ENCODE data around the gene TSHZ2.

Gene TSHZ2

DNA sequence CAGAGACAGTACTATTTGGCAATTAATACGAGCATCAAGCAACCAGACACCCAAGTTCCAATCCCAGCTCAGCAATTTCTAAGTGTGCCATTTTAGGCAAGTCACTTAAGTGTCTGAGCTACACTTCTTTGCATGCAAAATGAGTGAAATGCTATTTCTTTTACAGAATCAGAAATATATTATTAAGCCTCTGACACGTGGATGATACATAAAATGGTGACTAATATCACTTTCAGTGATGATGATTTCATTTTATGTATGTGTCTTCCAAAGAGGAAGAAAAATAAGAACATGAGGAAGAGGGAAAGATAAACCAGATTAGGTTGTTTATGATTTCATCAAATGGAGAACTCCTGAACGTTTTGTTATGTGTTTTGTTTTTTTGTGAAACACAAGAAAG lies 158.6 kb downstream of the TSHZ2 start:
- in situ Hi-C loops (cut with HindIII; ENCODE audit: low pct_ligation_motif_present, low sequenced_read_pairs): no loop called here
- Histone ChIP-seq H3K36me3 (replicated peaks) (no peaks in the 10 kb centered on the region), H3K27ac (no peak overlapping the region), H3K27me3 (replicated peaks) (no peaks in the 10 kb centered on the region), H3K4me3 (ENCODE audit: low read depth, low read length) (no peak overlapping the region)
- TF ChIP-seq, protein P1, sequence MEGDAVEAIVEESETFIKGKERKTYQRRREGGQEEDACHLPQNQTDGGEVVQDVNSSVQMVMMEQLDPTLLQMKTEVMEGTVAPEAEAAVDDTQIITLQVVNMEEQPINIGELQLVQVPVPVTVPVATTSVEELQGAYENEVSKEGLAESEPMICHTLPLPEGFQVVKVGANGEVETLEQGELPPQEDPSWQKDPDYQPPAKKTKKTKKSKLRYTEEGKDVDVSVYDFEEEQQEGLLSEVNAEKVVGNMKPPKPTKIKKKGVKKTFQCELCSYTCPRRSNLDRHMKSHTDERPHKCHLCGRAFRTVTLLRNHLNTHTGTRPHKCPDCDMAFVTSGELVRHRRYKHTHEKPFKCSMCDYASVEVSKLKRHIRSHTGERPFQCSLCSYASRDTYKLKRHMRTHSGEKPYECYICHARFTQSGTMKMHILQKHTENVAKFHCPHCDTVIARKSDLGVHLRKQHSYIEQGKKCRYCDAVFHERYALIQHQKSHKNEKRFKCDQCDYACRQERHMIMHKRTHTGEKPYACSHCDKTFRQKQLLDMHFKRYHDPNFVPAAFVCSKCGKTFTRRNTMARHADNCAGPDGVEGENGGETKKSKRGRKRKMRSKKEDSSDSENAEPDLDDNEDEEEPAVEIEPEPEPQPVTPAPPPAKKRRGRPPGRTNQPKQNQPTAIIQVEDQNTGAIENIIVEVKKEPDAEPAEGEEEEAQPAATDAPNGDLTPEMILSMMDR (IDR thresholded peaks at IDR 0.05; ENCODE audit: low read depth, low read length, missing control alignments): no peak
- no peak for DNase-seq

DNA sequence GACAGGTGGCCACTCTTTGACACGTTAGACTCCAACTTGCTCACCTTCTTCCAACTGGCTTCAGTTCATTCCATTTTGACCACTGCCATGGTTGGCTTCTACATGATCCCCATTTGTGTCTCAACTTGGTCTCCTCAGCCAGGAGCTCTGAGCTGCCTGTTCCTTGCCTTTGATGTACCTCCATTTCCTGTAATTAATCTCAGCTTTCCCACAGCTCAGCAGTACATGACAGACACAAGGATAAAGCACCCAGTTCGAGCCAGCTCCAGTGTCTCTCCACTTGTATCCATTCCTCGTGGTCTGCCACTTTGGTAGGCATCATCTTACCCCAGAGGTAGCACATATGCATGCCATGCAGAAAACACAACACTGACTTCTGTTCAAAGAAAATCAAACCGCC lies 161.0 kb downstream of the TSHZ2 start:
- in situ Hi-C loops (cut with HindIII; ENCODE audit: low pct_ligation_motif_present, low sequenced_read_pairs): no loop called here
- no peak overlapping the region for H3K4me3 ChIP-seq (ENCODE audit: low read depth, low read length)
- no peak overlapping the region for H3K27ac ChIP-seq
- DNase-seq: no peak
- TF ChIP-seq, protein P1 (IDR thresholded peaks at IDR 0.05; ENCODE audit: low read depth, low read length, missing control alignments): no peak
- H3K36me3 ChIP-seq (replicated peaks): no peaks in the 10 kb centered on the region
- H3K27me3 ChIP-seq (replicated peaks): no peaks in the 10 kb centered on the region

DNA sequence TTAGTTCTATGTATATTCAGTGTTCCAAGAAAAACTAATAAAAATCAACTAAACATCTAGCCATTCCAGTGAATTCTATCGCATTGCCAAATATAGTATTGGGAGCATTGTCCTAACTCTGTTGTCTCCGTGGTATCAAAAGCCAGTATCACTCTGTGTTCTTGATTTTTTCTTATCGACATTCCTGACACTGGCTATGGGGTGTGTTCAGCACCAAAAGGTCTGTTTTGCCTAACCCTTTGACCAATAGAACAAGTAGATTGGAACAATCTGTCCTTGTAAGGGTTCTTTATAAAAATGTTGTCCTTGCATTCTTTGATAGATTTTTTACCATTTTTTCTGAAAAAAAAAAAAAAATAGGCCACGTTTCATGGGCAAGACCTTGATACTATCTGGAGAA lies 161.5 kb downstream of the TSHZ2 start:
- H3K4me3 ChIP-seq (ENCODE audit: low read depth, low read length): no peak overlapping the region
- no peak overlapping the region for H3K27ac ChIP-seq
- no peaks in the 10 kb centered on the region for H3K27me3 ChIP-seq (replicated peaks)
- DNase-seq: no peak
- TF ChIP-seq, protein P1 (IDR thresholded peaks at IDR 0.05; ENCODE audit: low read depth, low read length, missing control alignments): no peak
- in situ Hi-C loops (cut with HindIII; ENCODE audit: low pct_ligation_motif_present, low sequenced_read_pairs): no loop called here
- no peaks in the 10 kb centered on the region for H3K36me3 ChIP-seq (replicated peaks)

DNA sequence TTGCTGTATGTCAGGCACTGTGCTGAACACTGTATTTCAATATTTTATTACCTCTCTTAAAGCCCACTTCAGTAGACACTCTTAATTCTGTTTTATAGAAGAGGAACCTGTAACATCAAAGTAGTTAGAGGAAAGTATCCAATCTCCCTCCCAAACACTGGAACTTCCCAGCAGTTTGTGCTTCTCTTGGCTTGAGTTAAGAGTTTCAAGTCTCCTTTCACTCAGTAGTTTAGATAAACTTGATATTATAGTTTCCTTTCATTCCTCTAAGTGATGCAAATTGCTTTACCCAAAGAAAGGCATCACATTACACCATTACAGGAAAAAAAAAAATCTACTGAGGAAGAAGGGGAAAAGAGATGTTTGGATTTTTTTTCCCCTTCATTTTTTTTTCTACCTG lies 164.3 kb downstream of the TSHZ2 start:
- DNase-seq: no peak
- H3K27ac ChIP-seq: no peak overlapping the region
- no peaks in the 10 kb centered on the region for H3K36me3 ChIP-seq (replicated peaks)
- TF ChIP-seq, protein P1 (IDR thresholded peaks at IDR 0.05; ENCODE audit: low read depth, low read length, missing control alignments): no peak
- no peak overlapping the region for H3K4me3 ChIP-seq (ENCODE audit: low read depth, low read length)
- H3K27me3 ChIP-seq (replicated peaks): no peaks in the 10 kb centered on the region
- in situ Hi-C loops (cut with HindIII; ENCODE audit: low pct_ligation_motif_present, low sequenced_read_pairs): no loop called here

DNA sequence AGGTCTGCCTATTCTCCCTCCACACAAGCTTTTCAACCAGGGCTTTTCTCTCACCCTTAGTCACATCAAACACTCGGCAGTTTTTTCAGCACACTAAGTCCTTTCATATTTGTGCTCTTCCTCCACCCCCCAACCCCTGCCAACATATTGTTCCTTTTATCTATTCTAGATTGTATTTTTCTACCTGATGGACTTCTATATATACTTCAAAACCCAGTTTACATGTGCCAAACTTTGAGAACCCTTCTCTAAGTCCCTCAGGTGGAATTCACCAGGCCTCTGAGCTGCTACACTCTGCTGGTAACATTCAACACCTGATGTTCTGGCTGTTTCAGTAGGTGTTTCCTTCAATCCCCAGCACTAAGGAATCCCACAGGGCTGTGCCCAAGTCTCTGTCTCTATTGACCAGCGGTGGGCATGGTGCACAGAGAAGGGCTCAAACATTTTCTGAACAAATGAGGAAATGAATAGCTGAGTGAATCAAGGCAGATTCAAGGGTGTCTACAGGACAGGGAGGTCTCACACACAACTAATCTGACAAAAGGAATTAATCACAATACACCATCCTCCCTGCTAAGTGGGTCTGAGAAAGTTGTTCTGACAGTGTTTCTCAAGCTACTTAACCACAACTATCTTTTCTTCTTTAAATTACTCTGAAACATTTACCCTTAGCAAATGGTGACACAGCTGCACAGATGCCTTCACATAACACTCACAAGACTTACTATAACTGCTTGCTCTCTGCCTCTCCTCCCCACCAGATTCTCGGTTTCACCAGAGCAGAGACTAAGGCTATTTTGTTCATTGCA lies 166.5 kb downstream of the TSHZ2 start:
- TF ChIP-seq, protein P1 (IDR thresholded peaks at IDR 0.05; ENCODE audit: low read depth, low read length, missing control alignments): no peak
- no peak for DNase-seq
- no peak overlapping the region for H3K27ac ChIP-seq
- H3K36me3 ChIP-seq (replicated peaks): no peaks in the 10 kb centered on the region
- H3K4me3 ChIP-seq (ENCODE audit: low read depth, low read length): no peak overlapping the region
- H3K27me3 ChIP-seq (replicated peaks): no peaks in the 10 kb centered on the region
- in situ Hi-C loops (cut with HindIII; ENCODE audit: low pct_ligation_motif_present, low sequenced_read_pairs): no loop called here
